ENCODE measurements around the gene FAM53B. TPM values are rescaled to one million over a fixed set of nuclear protein-coding genes. Genes with fewer than 3 reads are reported as not detected.
A peak's percentile ranks its signal among the peaks of the same experiment; 100 is the strongest.
"Not testable (repeated sequence)": the region's sequence is repeated elsewhere in the genome, so short reads cannot be mapped to it uniquely, and the experiment has no call there.

FAM53B gene
- total RNA-seq, 2 donors from 2014 or later = 68.5 to 69.2 TPM

- Mint-ChIP-seq H3K27me3 (no peaks in the 10 kb centered on the region), H3K4me1 (peaks cover 27% of the 10 kb centered on the region), H3K36me3 (ENCODE audit: low read depth) (no peaks in the 10 kb centered on the region), H3K4me3 (no peak overlapping the region), H3K27ac (peak overlapping the region; percentile 87)
- ATAC-seq = no peak
- no peak for DNase-seq
- no peaks in the 10 kb centered on the region for H3K9me3 ChIP-seq (ENCODE audit: control insufficient read depth, low read length, poor library complexity, severe bottlenecking)
Measured at GRCh38 chr10:124614003-124614659, 130.0 kb downstream of the FAM53B start.

DNA sequence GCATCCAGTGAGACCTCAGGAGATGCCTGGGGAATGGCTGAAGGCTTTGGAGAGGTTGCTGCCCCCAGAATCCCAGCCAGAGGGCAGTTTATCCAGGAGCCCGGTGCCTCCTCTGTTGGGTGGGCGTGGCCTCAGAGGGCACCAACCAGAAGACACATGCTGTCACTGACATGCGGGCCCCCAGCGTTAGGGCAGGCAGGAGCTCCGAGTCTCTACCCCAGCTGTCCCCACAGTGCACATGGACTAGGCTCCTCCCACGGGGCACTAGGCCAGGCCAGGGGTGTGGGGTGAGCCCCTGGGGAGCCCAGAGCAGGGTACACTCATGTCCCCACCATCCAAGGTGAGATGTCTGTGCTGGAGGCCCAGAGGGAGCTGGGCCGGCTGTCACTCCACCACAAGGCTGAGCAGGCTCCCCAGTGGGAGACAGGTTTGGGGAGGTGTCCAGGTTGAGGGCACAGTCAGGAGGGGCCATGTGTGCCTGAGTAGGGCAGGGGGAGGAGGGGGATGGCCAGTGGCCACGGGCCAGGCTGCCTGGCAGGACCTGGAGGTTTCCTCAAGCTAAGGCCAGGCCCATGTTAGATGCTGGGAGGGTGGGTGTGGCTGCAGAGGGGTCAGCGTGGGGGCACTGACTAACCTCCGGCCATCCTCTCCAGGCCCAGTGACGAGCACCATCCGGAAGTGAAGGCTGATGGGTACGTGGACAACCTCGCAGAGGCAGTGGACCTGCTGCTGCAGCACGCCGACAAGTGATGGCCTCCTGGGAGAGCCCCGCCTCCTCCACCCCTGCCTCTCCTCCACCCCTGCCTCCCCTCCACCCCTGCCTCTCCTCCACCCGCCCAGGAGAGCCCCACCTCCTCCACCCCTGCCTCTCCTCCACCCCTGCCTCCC lies 131.3 kb downstream of the FAM53B start:
- H3K4me1 Mint-ChIP-seq = peaks cover 25% of the 10 kb centered on the region
- peak overlapping the region; percentile 81 for H3K4me3 Mint-ChIP-seq
- ATAC-seq (peak; percentile 57), DNase-seq (peak in 1 of 3 donors; percentile 24)
- no peaks in the 10 kb centered on the region for H3K27me3 Mint-ChIP-seq
- H3K27ac Mint-ChIP-seq = peak overlapping the region; percentile 87
- H3K36me3 Mint-ChIP-seq (ENCODE audit: low read depth) = no peaks in the 10 kb centered on the region
- H3K9me3 ChIP-seq (ENCODE audit: control insufficient read depth, low read length, poor library complexity, severe bottlenecking) = no peaks in the 10 kb centered on the region

GRCh38 chr10:124611738-124612137 lies 132.4 kb downstream of the FAM53B start:
- Mint-ChIP-seq H3K4me3 (peak overlapping the region; percentile 81), H3K36me3 (ENCODE audit: low read depth) (no peaks in the 10 kb centered on the region), H3K27me3 (no peaks in the 10 kb centered on the region), H3K27ac (peak overlapping the region; percentile 87), H3K4me1 (peaks cover 26% of the 10 kb centered on the region)
- peak in 2 of 3 donors; percentile 21 to 31 for DNase-seq
- H3K9me3 ChIP-seq (ENCODE audit: control insufficient read depth, low read length, poor library complexity, severe bottlenecking) = no peaks in the 10 kb centered on the region
- ATAC-seq = peak; percentile 65

GRCh38 chr10:124610851-124611250 lies 133.3 kb downstream of the FAM53B start:
- H3K27me3 Mint-ChIP-seq; H3K4me3 Mint-ChIP-seq; H3K9me3 ChIP-seq (ENCODE audit: control insufficient read depth, low read length, poor library complexity, severe bottlenecking); ATAC-seq; H3K36me3 Mint-ChIP-seq (ENCODE audit: low read depth); DNase-seq: not testable (repeated sequence)
- peaks cover 26% of the 10 kb centered on the region for H3K4me1 Mint-ChIP-seq
- peak overlapping the region; percentile 87 for H3K27ac Mint-ChIP-seq

DNA sequence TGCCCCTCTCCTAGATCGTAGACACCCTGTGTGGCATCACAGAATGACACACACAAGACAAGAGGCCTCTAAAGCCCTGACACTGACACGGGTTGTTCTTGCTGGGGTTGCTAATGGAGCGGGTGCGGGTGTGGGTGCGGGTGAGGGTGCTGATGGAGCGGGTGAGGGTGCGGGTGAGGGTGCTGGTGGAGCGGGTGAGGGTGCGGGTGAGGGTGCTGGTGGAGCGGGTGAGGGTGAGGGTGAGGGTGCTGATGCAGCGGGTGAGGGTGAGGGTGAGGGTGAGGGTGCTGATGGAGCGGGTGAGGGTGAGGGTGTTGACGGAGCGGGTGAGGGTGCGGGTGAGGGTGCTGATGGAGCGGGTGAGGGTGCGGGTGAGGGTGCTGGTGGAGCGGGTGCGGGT lies 134.0 kb downstream of the FAM53B start:
- not testable (repeated sequence) for ATAC-seq; H3K36me3 Mint-ChIP-seq (ENCODE audit: low read depth); H3K9me3 ChIP-seq (ENCODE audit: control insufficient read depth, low read length, poor library complexity, severe bottlenecking); DNase-seq; H3K4me3 Mint-ChIP-seq; H3K27me3 Mint-ChIP-seq
- peaks cover 29% of the 10 kb centered on the region for H3K4me1 Mint-ChIP-seq
- H3K27ac Mint-ChIP-seq = peak overlapping the region; percentile 37

GRCh38 chr10:124609698-124610097 lies 134.5 kb downstream of the FAM53B start:
- no peaks in the 10 kb centered on the region for H3K27me3 Mint-ChIP-seq
- peaks cover 28% of the 10 kb centered on the region for H3K4me1 Mint-ChIP-seq
- no peaks in the 10 kb centered on the region for H3K36me3 Mint-ChIP-seq (ENCODE audit: low read depth)
- H3K27ac Mint-ChIP-seq = peak overlapping the region; percentile 37
- ATAC-seq (no peak), DNase-seq (no peak)
- no peaks in the 10 kb centered on the region for H3K9me3 ChIP-seq (ENCODE audit: control insufficient read depth, low read length, poor library complexity, severe bottlenecking)
- no peak overlapping the region for H3K4me3 Mint-ChIP-seq

DNA sequence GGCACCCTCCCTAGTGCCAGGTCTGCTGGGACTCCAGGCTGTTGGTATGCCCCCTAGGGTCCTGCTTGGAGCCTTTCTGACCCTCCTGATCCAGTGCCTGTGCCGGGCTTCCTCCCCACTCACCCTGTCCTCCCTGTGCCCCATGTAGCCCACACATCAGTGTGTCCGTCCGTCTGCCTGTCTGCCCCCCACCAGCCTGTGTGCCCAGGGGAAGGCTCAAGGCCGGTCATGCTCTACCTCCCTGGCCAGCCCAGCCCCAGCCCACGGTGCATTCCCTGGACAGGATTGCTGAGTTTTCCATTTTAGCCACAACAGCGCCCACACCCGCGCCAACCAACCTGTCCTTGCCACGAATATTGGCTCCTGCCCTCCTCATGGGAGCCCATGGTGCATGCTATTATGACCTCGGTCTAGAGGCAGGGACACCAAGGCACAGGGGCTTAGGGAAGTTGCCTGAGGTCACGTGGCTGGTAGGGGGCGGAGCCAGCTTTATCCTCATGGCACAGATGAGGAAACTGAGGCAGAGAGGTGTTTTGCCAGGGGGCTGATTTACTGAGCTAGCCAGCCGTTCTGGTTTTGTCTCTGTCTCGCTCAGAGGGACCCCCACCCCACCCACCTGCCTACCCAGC lies 136.0 kb downstream of the FAM53B start:
- Mint-ChIP-seq H3K4me1 (peaks cover 24% of the 10 kb centered on the region), H3K36me3 (ENCODE audit: low read depth) (no peaks in the 10 kb centered on the region), H3K27me3 (no peaks in the 10 kb centered on the region), H3K27ac (no peak overlapping the region), H3K4me3 (peak overlapping the region; percentile 31)
- ATAC-seq = no peak
- no peak for DNase-seq
- no peaks in the 10 kb centered on the region for H3K9me3 ChIP-seq (ENCODE audit: control insufficient read depth, low read length, poor library complexity, severe bottlenecking)

GRCh38 chr10:124607693-124608092 lies 136.5 kb downstream of the FAM53B start:
- DNase-seq (no peak), ATAC-seq (no peak)
- no peaks in the 10 kb centered on the region for H3K9me3 ChIP-seq (ENCODE audit: control insufficient read depth, low read length, poor library complexity, severe bottlenecking)
- no peaks in the 10 kb centered on the region for H3K36me3 Mint-ChIP-seq (ENCODE audit: low read depth)
- no peaks in the 10 kb centered on the region for H3K27me3 Mint-ChIP-seq
- H3K4me1 Mint-ChIP-seq = peaks cover 22% of the 10 kb centered on the region
- no peak overlapping the region for H3K27ac Mint-ChIP-seq
- no peak overlapping the region for H3K4me3 Mint-ChIP-seq

- DNase-seq (no peak), ATAC-seq (no peak)
- no peaks in the 10 kb centered on the region for H3K27me3 Mint-ChIP-seq
- peaks cover 15% of the 10 kb centered on the region for H3K4me1 Mint-ChIP-seq
- H3K4me3 Mint-ChIP-seq = no peak overlapping the region
- H3K27ac Mint-ChIP-seq = no peak overlapping the region
- H3K36me3 Mint-ChIP-seq (ENCODE audit: low read depth) = no peaks in the 10 kb centered on the region
- H3K9me3 ChIP-seq (ENCODE audit: control insufficient read depth, low read length, poor library complexity, severe bottlenecking) = no peaks in the 10 kb centered on the region
Measured at GRCh38 chr10:124606822-124607221, 137.4 kb downstream of the FAM53B start.

DNA sequence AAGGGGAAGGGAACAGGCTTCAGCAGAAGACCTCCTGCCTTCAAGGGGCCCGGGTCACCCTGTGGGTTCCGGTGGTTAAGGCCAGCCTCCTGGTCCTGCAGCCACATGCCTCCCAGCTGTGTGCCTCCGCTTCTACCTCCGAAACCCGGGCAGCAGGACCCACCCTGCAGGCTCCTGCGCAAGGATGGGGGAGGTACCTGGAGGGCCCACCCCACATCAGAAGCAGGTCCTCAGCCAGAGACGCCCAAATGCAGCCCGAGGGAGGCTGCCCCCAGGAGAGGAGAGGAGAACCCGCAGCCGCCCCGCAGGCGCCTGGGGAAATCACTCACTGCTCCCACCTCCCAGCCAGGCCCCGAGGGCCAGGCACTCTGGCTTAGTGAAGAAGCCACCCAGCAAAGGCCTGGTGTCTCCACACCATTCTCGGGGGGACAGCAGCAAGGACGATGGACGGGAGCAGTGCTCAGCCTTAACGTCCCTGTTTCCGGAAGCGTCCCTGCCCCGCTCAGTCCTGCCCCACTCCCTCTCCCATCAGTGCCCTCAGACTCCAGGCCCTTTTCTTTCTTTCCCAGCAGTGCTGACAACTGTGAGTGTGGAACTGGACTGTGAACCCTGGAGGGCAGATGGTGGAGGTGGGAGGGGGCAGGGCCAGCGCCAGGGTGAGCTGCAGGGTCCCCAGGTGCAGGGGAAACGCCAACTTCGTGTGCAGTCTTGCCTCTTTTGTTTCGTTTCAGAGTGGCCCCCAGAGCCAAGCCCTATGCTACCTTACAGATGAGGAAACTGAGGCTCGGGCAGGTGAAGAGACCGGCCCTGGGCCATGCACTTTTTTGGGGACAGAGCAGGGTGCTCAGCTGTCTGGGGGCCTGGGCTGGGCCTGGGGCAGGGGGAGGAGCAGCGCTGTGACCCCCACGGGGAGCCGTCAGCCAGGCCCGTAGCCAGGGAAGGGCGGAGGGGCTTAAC lies 138.0 kb downstream of the FAM53B start:
- Mint-ChIP-seq H3K36me3 (ENCODE audit: low read depth) (no peaks in the 10 kb centered on the region), H3K27ac (no peak overlapping the region), H3K27me3 (no peaks in the 10 kb centered on the region), H3K4me1 (peaks cover 11% of the 10 kb centered on the region), H3K4me3 (no peak overlapping the region)
- ATAC-seq (no peak), DNase-seq (no peak)
- no peaks in the 10 kb centered on the region for H3K9me3 ChIP-seq (ENCODE audit: control insufficient read depth, low read length, poor library complexity, severe bottlenecking)

DNA sequence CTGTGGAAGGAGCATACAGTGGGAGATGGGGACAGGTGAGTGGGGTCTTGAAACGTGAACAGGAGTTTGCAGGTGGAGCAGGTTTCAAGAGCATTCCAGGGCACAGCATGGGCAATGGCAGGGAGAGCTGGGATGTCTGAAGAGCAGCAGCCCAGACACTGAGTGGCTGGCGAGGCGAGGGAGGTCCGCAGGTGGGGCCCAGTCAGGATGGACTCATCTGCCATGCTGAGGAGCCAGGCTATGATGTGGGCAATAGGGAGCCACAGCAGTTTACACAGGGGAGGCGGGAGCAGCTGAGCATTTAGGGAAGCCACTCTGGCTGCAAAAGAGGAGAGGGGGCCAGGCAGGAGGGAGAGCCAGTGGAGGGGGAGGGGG lies 138.7 kb downstream of the FAM53B start:
- Mint-ChIP-seq H3K27ac (peak overlapping the region; percentile 43), H3K27me3 (no peaks in the 10 kb centered on the region)
- no peak for ATAC-seq

GRCh38 chr10:124605001-124605370 lies 139.2 kb downstream of the FAM53B start:
- peak overlapping the region; percentile 43 for H3K27ac Mint-ChIP-seq
- H3K9me3 ChIP-seq (ENCODE audit: control insufficient read depth, low read length, poor library complexity, severe bottlenecking) = no peaks in the 10 kb centered on the region
- ATAC-seq (no peak), DNase-seq (no peak)
- H3K27me3 Mint-ChIP-seq = no peaks in the 10 kb centered on the region
- H3K4me1 Mint-ChIP-seq = peaks cover 13% of the 10 kb centered on the region
- no peaks in the 10 kb centered on the region for H3K36me3 Mint-ChIP-seq (ENCODE audit: low read depth)
- H3K4me3 Mint-ChIP-seq = no peak overlapping the region

More for the DNA sequence above, 138.7 kb downstream of the FAM53B start:
- Mint-ChIP-seq H3K36me3 (ENCODE audit: low read depth) (no peaks in the 10 kb centered on the region), H3K4me3 (no peak overlapping the region), H3K4me1 (peaks cover 15% of the 10 kb centered on the region)
- no peaks in the 10 kb centered on the region for H3K9me3 ChIP-seq (ENCODE audit: control insufficient read depth, low read length, poor library complexity, severe bottlenecking)
- DNase-seq = no peak
